Uterus (tissue), 4 donors: ENCODE results near the gene EHD1. TPM values are rescaled to one million over a fixed set of nuclear protein-coding genes. Genes with fewer than 3 reads are reported as not detected.
"Not testable (repeated sequence)": the region's sequence is repeated elsewhere in the genome, so short reads cannot be mapped to it uniquely, and the experiment has no call there.

Source experiments
- DNase-seq, 2 donors: peaks; one replicate each; pipeline ENCODE4 v3.0.0-alpha.2; 2019 to 2020
- H3K27ac ChIP-seq, 2 donors: fragments of 200-600 bp; sonication (generic); 1 replicate in 1 of 2; 2 replicates in 1 of 2; pipeline ENCODE4 v1.5.1; 2016 to 2018
- H3K27me3 ChIP-seq, 2 donors: fragments of 200-600 bp; sonication (generic); one replicate each; pipeline ENCODE4 v1.5.1; 2018 to 2019; ENCODE audit warnings: control low read depth in 1 of 2
- H3K36me3 ChIP-seq, 2 donors: fragments of 200-600 bp; sonication (generic); one replicate each; pipeline ENCODE4 v1.5.1; 2019; ENCODE audit warnings: control low read depth in 1 of 2
- H3K4me1 ChIP-seq, 2 donors: fragments of 200-600 bp; sonication (generic); one replicate each; pipeline ENCODE4 v1.5.1; 2018 to 2019; ENCODE audit warnings: control low read depth in 1 of 2
- H3K4me3 ChIP-seq, 2 donors: fragments of 200-600 bp; sonication (generic); 1 replicate in 1 of 2; 2 replicates in 1 of 2; pipeline ENCODE4 v1.5.1; 2018 to 2019; ENCODE audit warnings: mild to moderate bottlenecking in 1 of 2
- H3K9me3 ChIP-seq, 2 donors: fragments of 200-600 bp; sonication (generic); one replicate each; pipeline ENCODE4 v1.5.1; 2019; ENCODE audit warnings: control low read depth in 1 of 2
- POLR2A ChIP-seq, 2 donors: fragments of 450-650 bp; IDR thresholded peaks; one replicate each; pipeline ENCODE4 v1.6.1; 2016; ENCODE audit warnings: antibody characterized with exemption in 2 of 2, mild to moderate bottlenecking in 1 of 2, moderate library complexity in 1 of 2
- intact Hi-C: fragments of 100-400 bp; cut with DNase I; formaldehyde crosslinking; loops from one replicate; pipeline ENCODE4 v1.15.1; 2023; ENCODE audit warnings: low total_unique reads
- total RNA-seq, 4 donors: library from RNA; depleted of rRNA in 3 of 4; stranded (reverse); fragments of >200 nt in 3 of 4; gene quantifications; one replicate each; pipeline versions ENCODE4 v1.1.0 to v1.2.4, GENCODE V29; 2014 to 2023
- TF ChIP-seq, protein P1 (sequence below), 4 experiments: fragments of 200-600 bp in 2 of 4; fragments of 450-650 bp in 2 of 4; sonication (generic) in 2 of 4; IDR thresholded peaks; one replicate each; pipeline ENCODE4 v1.5.1; 2016 to 2019; ENCODE audit warnings: antibody characterized with exemption in 4 of 4, mild to moderate bottlenecking in 2 of 4, moderate library complexity in 1 of 4
- donor health status: DM: yes; HTN: yes; CAD: no.

EHD1 gene
- total RNA-seq, 4 donors from 2014 or later, result 3.5 to 78.7 (median 36.9) TPM

DNA sequence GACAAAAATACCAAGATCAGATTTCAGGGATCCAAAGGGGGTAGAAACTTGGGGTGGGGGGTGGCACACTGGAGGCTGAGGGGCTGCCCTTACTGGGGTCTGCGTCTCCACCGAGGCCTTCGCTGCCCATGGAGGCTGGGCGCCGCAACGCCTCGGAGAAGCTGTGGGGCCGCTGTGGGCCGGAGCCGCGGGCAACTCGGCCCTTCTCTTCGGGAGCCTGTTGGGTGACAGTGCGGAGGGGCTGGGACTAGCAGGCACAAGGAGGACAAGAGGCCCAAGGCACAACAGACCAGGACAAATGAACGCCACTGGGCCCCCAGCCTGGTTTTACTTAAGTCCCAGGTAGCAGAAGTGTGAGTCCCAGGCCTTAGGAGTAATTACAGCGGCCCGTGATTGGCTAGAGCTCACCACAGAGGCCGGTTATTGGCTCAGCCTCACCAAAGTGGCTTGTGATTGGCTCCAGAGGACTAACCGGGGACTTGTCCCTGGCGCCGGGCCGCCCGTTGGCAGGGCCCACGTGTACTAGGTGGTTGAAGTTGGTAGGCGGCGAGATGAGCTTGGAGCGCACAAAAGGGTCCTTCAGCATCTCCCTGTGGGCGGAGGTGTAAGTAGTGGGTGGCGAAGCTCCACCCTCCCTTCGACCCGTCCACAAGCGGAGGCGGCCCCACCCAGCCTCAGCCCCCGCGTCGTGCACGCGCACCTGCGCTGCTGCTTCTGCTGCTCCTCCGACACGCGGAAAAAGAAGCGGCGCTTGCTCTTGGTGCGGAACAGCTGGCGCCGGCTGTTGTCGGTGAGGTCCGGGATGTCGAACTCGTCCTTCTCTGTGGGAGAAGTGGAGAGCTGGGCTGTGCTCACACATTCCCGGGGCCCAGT, 51.6 kb downstream of the EHD1 start:
- Histone ChIP-seq H3K36me3 (no peaks in the 10 kb centered on the region), H3K9me3 (no peaks in the 10 kb centered on the region), H3K4me3 (no peak overlapping the region), H3K27me3 (no peaks in the 10 kb centered on the region), H3K4me1 (no peaks in the 10 kb centered on the region), H3K27ac (no peak overlapping the region)
- intact Hi-C loops, result no loop called here
- TF ChIP-seq, protein P1, sequence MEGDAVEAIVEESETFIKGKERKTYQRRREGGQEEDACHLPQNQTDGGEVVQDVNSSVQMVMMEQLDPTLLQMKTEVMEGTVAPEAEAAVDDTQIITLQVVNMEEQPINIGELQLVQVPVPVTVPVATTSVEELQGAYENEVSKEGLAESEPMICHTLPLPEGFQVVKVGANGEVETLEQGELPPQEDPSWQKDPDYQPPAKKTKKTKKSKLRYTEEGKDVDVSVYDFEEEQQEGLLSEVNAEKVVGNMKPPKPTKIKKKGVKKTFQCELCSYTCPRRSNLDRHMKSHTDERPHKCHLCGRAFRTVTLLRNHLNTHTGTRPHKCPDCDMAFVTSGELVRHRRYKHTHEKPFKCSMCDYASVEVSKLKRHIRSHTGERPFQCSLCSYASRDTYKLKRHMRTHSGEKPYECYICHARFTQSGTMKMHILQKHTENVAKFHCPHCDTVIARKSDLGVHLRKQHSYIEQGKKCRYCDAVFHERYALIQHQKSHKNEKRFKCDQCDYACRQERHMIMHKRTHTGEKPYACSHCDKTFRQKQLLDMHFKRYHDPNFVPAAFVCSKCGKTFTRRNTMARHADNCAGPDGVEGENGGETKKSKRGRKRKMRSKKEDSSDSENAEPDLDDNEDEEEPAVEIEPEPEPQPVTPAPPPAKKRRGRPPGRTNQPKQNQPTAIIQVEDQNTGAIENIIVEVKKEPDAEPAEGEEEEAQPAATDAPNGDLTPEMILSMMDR (IDR thresholded peaks at IDR 0.05), result no peak
- no peak for TF ChIP-seq POLR2A (IDR thresholded peaks at IDR 0.05)
- no peak for DNase-seq

DNA sequence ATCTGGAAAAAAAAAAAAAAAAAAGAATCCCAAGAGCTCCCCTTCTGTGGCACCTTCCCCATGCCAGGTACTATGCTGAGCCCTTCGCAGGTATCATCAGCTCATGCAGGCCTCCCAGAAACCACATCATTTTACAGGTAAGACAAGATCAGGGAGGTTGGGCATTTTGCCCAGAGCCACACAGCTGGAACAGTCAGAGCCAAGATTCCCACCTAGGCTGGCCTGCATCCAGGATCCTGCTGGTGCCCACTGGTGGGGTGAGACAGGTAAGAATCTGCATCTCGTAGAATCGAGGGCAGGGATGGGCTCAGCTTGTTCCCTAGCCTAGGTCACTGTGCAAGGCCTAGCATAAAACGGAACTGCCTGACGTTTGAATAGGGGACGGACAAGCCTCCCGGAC, 52.4 kb downstream of the EHD1 start:
- no peaks in the 10 kb centered on the region for H3K36me3 ChIP-seq
- H3K27me3 ChIP-seq, result no peaks in the 10 kb centered on the region
- H3K9me3 ChIP-seq, result no peaks in the 10 kb centered on the region
- no peak overlapping the region for H3K4me3 ChIP-seq
- no peak for DNase-seq
- no peak for TF ChIP-seq POLR2A (IDR thresholded peaks at IDR 0.05)
- TF ChIP-seq, protein P1 (IDR thresholded peaks at IDR 0.05), result no peak
- no peaks in the 10 kb centered on the region for H3K4me1 ChIP-seq
- no peak overlapping the region for H3K27ac ChIP-seq
- intact Hi-C loops, result no loop called here

DNA sequence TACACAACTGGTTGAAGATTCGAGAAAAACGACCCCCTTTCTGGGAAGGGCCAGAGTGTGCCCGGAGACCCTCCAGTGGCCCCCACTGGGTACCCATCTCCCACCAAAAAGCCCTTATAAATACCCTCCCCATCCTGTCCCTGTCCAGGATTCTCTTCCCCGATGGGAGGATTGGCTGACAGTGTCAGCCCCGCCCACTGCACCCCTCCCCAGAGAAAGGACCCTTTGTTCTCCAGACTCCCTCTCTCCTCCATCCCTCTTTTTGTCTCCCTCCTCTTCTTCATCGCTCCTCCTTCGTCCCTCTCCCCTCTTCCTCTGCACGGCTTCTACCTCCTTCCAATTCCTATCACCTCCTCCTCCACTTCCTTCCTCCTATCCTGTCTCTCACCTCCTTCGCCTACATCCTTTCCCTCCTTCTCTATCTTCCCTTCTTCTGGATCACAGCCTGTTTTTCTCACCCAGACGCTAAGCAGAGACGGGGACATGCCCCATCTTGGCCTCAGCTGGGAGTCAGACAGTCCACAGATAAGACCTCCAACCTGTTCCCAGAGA, 54.8 kb downstream of the EHD1 start:
- TF ChIP-seq, protein P1 (IDR thresholded peaks at IDR 0.05), result no peak
- TF ChIP-seq POLR2A (IDR thresholded peaks at IDR 0.05), result no peak
- Histone ChIP-seq H3K27ac (no peak overlapping the region), H3K4me3 (no peak overlapping the region), H3K9me3 (no peaks in the 10 kb centered on the region), H3K36me3 (no peaks in the 10 kb centered on the region), H3K27me3 (no peaks in the 10 kb centered on the region), H3K4me1 (no peaks in the 10 kb centered on the region)
- no peak for DNase-seq
- intact Hi-C loops, result no loop called here

- DNase-seq, result no peak
- TF ChIP-seq, protein P1 (IDR thresholded peaks at IDR 0.05), result no peak
- TF ChIP-seq POLR2A (IDR thresholded peaks at IDR 0.05), result no peak
Measured at GRCh38 chr11:64817476-64817875, 60.9 kb downstream of the EHD1 start.

GRCh38 chr11:64815433-64815832, 63.0 kb downstream of the EHD1 start:
- H3K4me1 ChIP-seq, H3K36me3 ChIP-seq, H3K9me3 ChIP-seq, H3K4me3 ChIP-seq, H3K27me3 ChIP-seq, DNase-seq, intact Hi-C loops, H3K27ac ChIP-seq: not testable (repeated sequence)

More at GRCh38 chr11:64817476-64817875, 60.9 kb downstream of the EHD1 start:
- Histone ChIP-seq H3K4me3 (no peak overlapping the region), H3K4me1 (no peaks in the 10 kb centered on the region), H3K9me3 (no peaks in the 10 kb centered on the region), H3K27ac (no peak overlapping the region), H3K27me3 (no peaks in the 10 kb centered on the region), H3K36me3 (no peaks in the 10 kb centered on the region)
- intact Hi-C loops, result no loop called here
